SKM-1 treated with dmso at 0.1 percent for 144 hours (cell line): ENCODE results near the gene GNG7.

Source experiments
- DNase-seq: peaks from one replicate; lab custom pipeline; 2025; ENCODE audit not compliant: unreplicated experiment; lab: John Stamatoyannopoulos, UW

The GNG7 gene

DNA sequence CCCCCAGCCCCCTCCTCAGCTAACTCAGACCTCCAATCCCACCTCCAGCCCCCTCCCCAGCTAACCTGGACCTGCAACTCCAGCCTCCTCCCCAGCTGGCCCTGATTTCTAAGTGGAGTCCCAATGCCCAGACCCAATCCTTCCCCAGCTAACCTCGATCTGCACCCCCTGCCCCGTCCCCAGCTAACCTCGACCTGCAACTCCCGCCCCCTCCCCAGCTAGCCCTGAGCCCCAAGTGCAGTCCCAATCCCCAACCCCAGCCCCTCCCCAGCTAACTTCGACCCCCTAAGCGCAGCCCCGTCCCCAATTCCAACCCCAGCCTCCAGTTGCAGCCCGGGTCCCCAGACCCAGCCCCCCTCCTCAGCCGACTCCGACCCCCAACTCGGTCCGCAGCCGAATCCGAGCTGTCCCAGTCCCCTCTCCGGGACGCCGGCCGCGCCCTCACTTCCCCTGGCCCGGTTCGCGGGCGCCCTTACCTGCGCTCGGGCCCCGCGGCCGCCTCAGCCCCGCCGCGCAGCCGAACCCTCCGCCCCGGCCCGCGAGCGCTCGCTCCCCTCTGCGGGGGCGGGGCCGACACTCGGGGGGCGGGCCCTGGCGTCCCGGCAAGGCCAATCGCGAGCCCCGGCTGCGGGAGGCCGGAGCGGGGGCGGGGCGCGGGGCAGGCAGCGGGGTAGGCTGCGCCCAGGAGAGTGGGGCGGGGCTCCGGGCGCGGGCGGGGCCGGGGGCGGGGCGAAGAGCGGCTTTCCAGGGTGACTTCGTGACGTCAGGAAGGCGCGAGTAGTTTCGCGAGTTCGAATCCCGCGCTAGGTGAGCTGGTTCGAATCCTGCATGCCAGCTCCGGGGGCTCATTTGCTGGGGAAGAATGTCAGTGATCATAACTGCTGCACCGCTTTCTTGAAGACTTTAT is at the start of gene GNG7:
Gene GNG7 (minus strand): TSS at position 525 of the 907 bp plus-strand sequence. CDS start 182,006 bp downstream, outside the sequence.
- peak; percentile 82 for DNase-seq

- no peak for DNase-seq
Observed at GRCh38 chr19:2751438-2751830, 48.9 kb upstream of the GNG7 start.

- DNase-seq = no peak
Observed at GRCh38 chr19:2750808-2751437, 48.4 kb upstream of the GNG7 start.

GRCh38 chr19:2747349-2747748 is 44.9 kb upstream of the GNG7 start:
- DNase-seq = no peak

- DNase-seq = no peak
Observed at GRCh38 chr19:2744113-2744512, 41.6 kb upstream of the GNG7 start.

GRCh38 chr19:2743099-2743498 is 40.6 kb upstream of the GNG7 start:
- no peak for DNase-seq

DNA sequence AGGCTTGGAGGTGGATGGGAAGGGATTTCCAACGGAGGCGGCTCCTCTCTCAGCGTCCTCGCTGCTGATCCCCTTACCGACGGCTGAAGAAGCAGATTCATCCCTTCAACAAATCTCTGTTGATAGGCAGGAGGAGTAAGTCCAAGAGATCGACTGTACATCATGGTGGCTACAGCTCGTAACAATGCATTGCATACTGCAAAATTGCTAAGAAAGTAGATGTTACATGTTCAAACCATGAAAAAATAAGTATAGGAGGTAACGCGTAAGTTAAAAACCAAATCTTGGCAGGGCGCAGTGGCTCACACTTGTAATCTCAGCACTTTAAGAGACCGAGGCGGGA is 37.8 kb upstream of the GNG7 start:
- DNase-seq = no peak

- peak; percentile 92 for DNase-seq
Observed at GRCh38 chr19:2739602-2740313, 37.3 kb upstream of the GNG7 start, which contains the start of gene SLC39A3. Gene SLC39A3 (minus strand): TSS chr19:2740017. CDS start chr19:2737257, 2,760 bp downstream.

DNA sequence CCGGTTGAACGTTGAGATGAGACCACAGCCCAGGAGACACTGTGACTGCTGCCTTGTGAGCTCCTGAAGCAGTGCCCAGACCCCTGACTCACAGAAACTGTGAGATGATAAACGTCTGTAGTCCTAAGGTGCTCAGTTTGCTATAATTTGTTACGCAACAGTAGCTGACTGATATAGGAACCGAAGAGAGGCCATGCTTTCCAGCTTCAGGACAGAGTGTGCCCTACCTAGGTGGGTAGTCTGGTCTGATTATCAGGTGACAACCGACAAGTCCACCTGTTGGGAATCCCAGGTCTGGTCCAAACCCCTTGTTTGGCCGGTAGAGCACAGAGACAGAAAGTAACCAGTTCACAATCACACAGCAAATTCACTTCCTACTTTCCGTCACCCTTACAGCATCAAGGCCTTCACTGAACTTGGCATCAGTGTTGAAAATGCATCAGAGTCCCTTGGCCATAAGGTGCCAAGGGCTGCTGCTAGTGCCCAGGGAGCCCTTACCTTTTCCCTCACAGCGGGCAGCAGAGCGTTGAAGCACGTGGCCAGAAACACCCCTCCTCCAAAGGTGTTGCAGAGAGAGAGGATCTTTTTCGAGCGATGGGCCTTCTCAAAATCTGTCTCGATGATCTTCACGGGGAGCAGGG is 34.2 kb upstream of the GNG7 start:
- DNase-seq = no peak

DNA sequence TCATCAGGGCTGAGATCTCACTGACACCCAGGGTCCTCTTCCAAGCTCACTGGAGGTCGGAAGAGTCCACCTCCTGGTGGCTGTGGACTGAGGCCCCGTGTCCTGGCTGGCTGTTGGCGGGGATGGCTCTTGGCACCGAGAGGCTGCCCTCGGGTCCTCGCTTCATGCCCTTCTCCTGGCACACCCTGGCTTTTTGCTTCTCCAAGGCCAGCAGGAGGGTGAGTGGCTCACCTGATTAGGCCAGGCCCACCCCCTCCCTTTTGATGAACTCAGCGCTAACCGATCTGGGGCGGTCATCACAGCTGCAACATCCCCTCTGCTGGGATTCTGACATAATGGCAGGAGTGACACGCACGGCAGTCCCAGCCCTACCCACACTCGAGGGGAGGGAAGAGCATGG is 32.9 kb upstream of the GNG7 start:
- DNase-seq = no peak

DNA sequence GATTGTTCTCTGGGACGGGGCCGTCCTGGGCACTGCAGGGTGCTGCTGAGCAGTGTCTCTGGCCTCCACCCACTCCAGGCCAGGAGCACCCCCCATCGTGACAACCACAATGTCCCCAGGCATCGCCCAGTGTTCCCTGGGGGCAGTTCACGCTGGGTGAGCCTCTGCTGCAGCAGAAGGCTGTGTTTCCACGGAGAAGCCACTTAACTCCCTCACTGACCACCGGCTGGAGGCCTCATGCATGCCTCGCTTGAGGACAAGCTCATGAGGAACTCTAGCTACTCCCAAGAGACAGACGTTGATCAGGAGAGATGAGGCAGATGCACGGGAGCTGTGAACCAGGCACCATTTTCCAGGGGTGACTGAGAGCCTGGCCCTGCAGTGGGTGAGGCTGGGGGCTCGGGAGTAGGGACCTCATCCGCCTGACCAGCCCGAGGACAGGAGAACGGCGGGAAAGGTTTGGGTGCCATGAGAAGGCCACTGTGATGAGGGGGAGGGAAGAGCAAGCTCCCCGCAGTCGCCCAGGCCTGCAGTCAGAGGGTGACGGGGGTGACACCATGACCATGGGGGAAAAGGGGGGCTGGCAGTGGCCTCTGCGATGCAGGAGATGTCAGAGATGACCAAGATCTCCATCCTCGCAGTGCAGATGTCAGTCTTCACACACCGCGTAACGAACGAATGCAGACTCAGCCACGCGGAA is 32.2 kb upstream of the GNG7 start:
- no peak for DNase-seq

DNA sequence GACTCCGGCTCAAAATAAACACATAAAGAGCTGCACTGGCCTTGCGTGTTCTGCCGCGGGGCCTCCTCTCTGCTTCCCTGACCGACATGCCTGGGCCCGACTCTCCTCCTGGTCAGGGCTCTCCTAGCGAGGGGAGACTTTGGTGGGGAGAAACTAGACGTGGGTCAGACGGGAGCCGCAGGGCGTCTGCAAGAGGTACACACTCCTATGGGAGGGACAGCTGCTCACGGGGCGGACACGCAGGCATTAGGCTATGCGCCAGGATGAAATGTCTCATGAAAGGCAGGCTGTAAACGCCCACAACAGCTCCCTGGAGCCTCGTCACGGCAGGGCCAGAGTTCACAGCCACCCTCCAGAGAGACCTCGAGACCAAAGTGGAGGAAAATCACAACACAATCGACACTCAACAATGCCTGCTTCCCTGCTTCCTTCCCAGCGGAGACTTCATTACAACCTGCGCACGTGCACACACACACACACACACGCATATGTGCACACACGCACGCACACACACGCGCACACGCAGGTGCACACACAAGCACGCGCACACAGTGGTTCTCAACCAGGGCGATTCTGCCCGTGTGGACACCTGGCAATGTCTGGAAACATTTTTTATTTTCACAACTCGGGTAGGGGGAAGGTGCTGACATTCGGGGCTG is 31.6 kb upstream of the GNG7 start:
- no peak for DNase-seq

- no peak for DNase-seq
Observed at GRCh38 chr19:2732883-2733282, 30.4 kb upstream of the GNG7 start.

GRCh38 chr19:2732157-2732725 is 29.7 kb upstream of the GNG7 start:
- no peak for DNase-seq

DNA sequence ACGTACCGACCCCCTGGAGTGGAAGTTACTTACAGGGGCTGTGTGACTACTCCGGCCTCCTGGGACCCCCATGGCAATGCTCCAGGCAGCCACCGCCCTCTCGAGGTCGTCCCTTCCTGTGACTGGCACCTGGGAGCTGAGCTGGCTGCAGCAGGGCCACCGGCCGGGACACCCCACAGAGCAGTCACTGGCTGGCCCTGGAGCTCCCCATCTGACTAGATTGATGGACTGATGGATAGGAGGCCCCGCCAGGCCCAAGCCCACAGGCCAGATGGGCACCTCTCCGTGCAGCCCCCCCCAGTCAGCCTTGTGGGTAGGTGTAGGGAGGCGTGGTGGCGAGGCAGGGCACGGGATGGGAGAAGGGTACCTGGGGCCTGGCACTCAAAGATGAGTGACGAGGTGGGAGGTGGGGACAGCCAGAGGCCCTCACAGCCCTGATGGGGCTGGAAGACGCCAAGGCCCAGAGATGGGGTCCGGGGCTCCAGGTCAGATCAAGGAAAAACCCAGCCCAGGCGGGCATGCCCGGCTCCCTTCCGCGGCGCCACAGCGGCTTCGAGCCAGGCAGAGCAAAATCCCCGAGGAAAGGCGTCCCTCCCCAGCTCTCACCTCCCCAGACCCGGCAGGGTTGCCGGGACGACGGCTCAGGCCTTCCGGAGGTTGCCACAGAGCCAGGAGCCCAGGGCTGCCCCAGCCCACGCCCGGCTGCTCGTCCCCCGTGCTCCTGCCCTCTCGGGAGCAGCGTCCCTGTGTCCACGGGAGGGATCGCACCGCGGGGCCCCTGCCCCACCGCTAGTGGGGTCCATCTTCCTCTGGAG is 28.9 kb upstream of the GNG7 start:
- DNase-seq = no peak

- DNase-seq = no peak
Observed at GRCh38 chr19:2729943-2730818, 27.7 kb upstream of the GNG7 start.

DNA sequence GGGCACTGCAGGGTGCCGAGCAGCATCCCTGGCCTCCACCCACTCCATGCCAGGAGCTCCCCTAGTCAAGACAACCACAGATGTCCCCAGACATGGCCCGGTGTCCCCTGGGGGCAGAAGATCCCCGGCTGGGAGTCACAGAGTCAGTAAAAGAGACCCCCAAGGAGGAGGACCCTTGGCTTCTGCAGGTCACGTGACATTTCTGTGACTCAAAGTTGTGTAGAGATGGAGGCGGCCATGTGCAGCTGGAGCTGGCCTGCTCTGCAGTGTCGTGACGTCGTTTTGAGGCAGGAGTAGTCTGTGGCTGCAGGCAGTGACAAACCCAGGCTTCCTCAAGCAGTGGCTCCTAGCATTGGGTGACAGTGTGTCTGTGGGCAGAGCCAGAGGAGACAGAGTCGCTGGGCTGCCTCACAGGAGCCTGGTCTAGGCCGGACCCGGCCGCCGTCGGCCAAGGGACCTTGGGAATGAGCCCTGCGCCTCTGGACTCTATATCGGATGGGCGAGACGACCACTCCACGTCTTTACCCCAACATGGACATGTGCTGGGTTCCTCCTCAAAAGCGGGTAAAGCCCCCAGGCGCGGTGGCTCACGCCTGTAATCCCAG is 26.4 kb upstream of the GNG7 start:
- DNase-seq = no peak

GRCh38 chr19:2727640-2727944 is 25.1 kb upstream of the GNG7 start:
- DNase-seq = no peak
